Fibroblast of villous mesenchyme (primary cell): ENCODE measurements around the gene DLGAP4. TPM values are rescaled to one million over a fixed set of nuclear protein-coding genes. Genes with fewer than 3 reads are reported as not detected.

Source experiments
- DNase-seq: peaks from one replicate; pipeline ENCODE4 v3.0.0-alpha.2; 2010; ENCODE audit warnings: low read depth
- H3K4me3 ChIP-seq: 2 replicates; pipeline ENCODE4 v1.5.1; 2011; ENCODE audit warnings: low read depth, mild to moderate bottlenecking, low read length
- total RNA-seq: library from RNA; depleted of rRNA; stranded (reverse); fragments of >200 nt; gene quantifications from 2 replicates; pipeline ENCODE4 v1.2.3, GENCODE V29; 2012
- TF ChIP-seq, protein P1 (sequence below): IDR thresholded peaks from 2 replicates; pipeline ENCODE4 v1.5.1; 2012; ENCODE audit warnings: low read depth, mild to moderate bottlenecking, low read length; ENCODE audit not compliant: insufficient read depth

Gene DLGAP4
- total RNA-seq, 1 donor: 15.5 TPM

- peak overlapping the region; percentile 96 for H3K4me3 ChIP-seq
- DNase-seq: peak; percentile 48
- TF ChIP-seq, protein P1, sequence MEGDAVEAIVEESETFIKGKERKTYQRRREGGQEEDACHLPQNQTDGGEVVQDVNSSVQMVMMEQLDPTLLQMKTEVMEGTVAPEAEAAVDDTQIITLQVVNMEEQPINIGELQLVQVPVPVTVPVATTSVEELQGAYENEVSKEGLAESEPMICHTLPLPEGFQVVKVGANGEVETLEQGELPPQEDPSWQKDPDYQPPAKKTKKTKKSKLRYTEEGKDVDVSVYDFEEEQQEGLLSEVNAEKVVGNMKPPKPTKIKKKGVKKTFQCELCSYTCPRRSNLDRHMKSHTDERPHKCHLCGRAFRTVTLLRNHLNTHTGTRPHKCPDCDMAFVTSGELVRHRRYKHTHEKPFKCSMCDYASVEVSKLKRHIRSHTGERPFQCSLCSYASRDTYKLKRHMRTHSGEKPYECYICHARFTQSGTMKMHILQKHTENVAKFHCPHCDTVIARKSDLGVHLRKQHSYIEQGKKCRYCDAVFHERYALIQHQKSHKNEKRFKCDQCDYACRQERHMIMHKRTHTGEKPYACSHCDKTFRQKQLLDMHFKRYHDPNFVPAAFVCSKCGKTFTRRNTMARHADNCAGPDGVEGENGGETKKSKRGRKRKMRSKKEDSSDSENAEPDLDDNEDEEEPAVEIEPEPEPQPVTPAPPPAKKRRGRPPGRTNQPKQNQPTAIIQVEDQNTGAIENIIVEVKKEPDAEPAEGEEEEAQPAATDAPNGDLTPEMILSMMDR: no peak
Measured at GRCh38 chr20:36462440-36463211, 156.5 kb downstream of the DLGAP4 start.

DNA sequence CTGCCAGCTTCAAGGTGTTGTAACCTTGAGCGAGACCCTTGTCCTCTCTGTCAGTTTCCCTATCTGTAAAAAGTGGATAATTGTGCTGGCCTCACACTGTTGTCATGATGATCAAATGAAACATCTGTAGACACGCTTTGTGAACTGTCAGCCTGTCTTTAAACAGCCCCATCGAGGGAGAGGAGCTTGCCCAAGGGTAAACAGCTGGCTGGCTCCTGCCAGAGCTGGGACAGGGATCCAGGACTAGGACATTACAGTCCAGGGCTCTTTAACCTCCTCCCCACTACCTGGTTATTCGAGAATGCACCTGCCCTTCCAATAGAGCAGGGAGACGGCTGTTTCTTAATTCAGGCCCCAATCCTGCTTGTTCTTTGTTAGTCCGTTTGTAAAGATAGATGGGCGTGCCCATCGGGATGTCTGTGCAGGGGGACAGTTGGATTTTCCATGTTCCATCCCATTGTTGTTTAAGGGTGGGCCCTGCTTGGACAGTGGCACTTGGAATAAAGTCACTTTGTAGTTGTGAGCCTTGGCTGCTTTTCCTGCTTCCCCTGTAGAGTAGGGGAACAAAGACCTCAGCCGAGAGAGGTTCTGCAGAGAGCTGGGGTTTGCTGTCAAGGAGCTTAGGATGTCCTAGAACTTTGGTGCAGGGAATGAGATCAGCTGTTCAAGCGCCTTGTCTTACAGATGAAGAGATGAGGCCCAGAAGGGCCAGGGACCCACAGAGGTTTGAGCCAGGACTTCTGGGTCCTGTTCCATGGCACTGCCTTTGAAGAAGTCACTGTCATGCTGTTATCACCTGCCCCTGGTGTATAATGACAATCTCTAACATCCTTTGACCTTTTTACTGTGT lies 157.3 kb downstream of the DLGAP4 start:
- no peak for DNase-seq
- TF ChIP-seq, protein P1: no peak
- H3K4me3 ChIP-seq: peak overlapping the region; percentile 96

- H3K4me3 ChIP-seq: no peak overlapping the region
- TF ChIP-seq, protein P1: peak; percentile 6
- DNase-seq: peak; percentile 93
Measured at GRCh38 chr20:36465109-36466080, 159.3 kb downstream of the DLGAP4 start.

DNA sequence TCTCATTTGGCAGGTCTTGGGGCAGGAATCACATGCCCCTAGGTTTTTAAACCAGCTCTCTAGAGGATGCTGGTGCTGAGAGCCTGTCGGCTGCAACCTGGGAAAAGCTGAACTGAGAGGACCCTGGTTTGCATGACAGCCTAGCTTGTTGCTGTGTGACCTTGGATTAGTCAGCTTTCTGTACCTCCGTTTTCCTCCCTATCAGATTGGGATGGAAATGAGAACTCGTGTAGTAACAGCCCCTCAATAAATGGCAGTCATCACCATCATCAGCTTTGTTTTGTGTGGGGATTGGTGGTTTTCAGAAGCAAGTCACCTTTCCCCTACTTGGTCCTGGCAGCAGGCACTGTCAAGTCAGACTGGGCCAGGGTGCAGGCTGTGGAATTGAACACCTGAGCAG lies 159.9 kb downstream of the DLGAP4 start:
- DNase-seq: no peak
- TF ChIP-seq, protein P1: no peak
- H3K4me3 ChIP-seq: no peak overlapping the region

GRCh38 chr20:36467076-36467999 lies 161.2 kb downstream of the DLGAP4 start:
- DNase-seq: no peak
- TF ChIP-seq, protein P1: no peak
- H3K4me3 ChIP-seq: no peak overlapping the region
